ENCODE results near the gene AIFM3.
A peak's percentile ranks its signal among the peaks of the same experiment; 100 is the strongest.

Gene AIFM3

DNA sequence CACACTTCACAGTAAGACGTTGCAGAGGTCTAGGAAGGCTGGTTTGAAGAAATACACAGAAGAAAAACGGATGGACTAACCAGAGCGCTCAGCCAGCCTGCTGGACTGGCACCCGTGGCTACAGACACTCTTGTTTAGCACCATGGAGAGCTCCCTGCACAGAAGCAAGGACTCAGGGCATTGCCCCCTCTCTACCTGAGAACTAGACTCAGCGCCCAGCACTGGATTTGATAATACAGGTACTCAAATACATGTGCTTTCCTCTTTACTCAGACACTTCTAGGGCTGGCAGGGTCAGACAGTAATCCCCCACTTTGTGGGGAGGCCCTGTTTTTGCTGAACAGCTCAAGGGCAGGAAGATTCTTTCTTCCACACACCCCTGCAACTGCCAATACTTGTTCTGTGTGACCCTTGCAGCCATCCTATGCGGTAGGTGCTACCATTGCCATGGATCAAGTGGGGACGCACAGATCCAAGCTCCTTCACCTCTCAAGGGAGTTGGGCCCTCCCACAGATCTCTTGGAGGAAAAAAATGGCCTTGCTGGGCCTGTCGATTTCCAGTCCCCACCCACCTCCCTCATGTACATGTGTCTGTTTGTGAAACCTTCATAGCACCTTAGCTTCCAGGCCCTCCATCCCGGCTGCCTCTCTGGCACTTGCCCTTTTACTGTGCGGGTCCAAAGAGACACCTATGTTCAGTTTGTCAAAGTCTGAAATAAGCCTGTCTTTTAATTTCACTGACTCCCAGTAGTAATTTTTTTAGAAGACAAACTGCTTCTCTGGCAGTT, 42.8 kb downstream of the AIFM3 start:
- DNase-seq = peak; percentile 6

DNA sequence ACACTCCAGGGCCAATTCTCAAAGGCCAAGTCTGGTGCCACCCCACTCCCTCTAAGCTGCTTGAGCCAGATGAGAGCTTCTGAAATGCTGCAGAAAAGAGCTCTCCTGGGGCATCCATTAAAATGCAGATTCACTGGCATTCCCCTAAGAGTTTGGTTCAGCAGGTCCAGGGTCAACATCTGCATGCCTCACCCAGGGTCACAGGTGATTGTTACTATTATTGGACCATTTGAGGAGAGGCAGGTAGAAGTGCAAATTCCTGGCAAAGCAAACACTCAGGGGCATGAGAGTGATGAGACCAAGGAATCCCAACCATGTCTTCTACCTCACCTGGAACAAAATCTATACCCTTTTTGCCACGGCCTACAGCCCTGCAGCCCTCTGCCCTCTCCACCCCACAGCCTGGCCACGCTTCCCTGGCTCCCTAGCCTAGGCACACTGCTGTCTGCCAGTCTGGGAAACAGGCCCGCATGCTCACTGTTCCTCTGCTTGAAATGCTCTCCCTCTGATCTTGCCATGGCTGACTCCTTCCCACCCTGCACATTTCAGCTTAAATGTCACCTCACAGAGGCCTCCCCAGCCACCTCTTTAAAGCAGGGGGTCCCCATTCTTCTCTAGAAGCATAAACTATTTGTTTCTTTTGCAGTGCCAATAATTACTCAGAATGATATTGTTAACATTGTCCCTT, 43.5 kb downstream of the AIFM3 start:
- no peak for DNase-seq

DNA sequence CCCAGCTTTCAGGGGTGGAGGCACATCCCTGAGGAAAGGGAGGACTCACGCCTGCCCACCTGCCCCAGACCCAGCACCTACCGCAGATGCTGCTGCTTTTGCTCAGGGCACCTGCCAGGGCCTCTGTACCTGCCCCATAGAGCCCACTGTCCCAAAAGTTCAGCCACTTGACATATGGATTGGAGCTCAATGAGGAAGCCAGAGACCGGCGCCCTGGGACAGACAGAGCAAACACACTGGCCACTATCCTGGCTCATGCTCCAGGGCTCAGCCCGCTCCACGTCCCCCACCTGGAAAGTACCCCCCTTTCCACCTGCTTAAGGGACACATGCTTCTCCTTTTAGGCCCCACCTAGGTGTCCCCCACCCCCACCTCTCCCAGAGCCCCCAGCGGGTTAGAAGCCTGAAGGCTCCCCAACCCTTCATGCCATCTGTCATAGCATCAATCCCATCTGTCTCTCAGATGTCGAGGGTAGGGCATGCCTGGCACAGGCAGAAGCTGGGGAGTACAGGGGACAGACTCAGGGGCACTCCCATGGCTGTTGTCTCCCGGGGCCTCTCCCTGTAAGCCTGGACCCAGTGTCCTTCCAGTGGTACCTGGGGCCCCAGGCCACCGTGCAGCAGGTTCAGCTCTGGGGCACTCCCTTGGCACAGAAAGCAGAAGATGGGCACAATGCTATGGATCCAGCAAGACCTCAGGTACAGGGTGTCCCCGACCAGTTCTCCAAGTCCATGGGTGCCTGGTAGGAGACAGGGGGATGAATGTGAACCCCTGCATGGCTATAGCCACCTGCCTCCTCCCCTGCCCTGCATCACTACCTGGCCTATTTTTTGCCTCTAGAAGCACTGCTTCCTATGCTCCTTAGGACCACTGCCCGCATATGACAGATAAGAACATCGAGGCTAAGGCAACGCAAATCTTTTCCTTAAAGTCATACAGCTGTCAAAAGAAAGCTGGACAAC, 45.7 kb downstream of the AIFM3 start:
- no peak for DNase-seq

DNA sequence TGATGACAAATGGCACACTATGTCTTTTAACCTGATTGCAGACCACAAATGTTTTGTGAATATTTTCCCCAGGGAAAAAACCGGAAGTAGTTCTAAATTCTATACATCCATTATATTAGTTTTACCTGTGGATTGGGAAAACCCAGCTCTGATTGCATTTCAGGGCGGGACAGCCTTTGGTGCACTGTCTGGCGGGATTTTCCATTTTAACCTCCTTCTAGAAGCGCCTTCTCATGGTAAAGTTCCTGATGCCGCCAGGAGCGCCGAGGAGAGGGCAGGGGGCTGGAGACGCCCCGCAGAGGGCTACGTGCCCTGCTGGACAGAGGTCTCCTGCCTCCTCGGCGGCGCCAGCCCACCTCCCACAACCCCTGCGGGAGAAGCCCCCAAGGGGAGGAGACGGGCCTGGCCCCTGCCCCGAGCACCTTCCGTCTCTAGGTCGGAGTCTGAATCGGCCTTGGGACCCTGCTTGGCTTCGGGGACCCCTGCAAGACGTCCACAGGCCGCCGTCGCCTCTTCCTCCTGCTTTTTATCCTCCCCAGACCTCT, 46.7 kb downstream of the AIFM3 start:
- DNase-seq = no peak

DNA sequence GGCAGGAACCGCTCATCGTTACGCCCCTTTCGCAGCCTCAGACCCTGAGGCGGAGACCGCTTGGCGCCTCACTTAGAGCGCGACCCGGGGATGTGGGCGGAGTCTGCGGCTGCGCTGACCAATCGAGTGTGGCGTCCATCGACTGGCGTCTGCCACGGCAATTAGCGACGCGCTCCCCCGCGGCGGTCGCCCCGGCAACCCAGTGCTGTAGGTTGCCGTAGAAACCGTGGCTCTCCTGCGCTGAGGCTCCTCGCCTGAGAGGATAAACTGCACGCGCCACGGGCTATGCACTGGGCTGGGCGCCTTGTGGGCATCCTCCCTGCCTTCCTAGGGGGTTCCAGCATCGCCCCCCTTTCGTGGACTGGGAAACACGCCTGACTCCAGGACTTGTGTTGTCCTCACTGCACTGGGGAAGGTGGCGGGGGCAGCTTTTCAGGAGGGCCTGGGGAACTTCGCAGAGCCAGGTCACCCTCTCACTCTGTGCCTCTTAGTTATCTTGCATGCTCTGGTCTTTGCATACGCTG, 47.2 kb downstream of the AIFM3 start:
- peak; percentile 71 for DNase-seq

DNA sequence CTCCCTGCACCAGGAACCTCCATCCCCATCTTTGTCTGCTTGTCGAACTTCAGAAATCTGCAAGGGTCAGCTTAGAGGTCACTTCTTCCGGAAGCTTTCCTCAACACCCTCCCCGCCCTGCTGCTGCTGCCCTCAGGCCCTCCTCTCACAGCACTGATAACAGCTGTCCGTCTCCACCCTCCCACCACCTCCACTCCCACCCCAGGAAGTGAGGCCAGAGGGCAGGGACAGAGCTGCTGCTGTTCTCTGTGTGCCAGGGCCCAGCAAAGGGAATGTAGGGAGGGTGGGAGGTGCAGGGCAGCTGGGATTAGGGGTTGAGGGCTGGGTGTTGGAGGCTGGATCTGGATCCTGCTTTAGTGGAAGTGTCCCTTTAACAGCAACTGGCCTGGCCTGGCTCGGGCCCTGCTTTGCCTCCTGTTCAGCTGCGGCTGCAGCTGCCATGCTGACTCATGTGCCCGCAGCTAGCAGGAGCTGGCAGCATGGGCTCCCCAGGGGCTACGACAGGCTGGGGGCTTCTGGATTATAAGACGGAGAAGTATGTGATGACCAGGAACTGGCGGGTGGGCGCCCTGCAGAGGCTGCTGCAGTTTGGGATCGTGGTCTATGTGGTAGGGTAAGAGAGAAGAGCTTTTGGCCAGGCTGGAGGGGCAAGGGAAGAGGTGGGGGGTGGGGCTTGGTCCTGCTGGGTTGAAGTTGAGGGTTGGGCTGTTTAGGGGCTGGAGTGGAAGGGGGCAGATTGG, 47.8 kb downstream of the AIFM3 start, which contains the start of gene P2RX6:
TSS of gene P2RX6 (plus strand) at position 440 of the 740 bp plus-strand sequence. CDS start at position 450, 10 bp downstream.
- peak; percentile 27 for DNase-seq

DNA sequence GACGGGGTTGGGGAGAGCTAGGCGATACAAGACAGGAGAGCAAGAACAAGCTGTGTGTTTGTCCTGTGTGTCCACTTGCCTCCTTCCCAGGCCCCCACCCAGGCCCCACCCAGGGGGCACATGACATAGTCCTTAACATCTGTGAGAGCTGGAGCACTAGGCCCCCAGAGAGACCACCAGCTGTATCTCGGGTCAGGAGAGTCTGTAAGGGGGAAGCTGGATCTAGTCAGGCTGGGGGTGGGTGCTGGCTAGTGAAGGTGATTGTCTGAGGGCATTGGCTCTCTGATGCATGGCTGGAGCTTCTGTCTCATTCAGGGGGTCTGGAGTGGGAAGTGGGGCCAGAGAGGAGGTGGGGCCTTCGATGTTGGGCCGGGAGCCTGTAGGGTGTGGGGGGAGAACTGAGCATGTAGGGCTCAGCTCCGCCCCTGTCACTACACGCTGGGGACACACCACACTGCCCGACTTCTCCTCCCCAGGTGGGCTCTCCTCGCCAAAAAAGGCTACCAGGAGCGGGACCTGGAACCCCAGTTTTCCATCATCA, 48.5 kb downstream of the AIFM3 start:
- no peak for DNase-seq

DNA sequence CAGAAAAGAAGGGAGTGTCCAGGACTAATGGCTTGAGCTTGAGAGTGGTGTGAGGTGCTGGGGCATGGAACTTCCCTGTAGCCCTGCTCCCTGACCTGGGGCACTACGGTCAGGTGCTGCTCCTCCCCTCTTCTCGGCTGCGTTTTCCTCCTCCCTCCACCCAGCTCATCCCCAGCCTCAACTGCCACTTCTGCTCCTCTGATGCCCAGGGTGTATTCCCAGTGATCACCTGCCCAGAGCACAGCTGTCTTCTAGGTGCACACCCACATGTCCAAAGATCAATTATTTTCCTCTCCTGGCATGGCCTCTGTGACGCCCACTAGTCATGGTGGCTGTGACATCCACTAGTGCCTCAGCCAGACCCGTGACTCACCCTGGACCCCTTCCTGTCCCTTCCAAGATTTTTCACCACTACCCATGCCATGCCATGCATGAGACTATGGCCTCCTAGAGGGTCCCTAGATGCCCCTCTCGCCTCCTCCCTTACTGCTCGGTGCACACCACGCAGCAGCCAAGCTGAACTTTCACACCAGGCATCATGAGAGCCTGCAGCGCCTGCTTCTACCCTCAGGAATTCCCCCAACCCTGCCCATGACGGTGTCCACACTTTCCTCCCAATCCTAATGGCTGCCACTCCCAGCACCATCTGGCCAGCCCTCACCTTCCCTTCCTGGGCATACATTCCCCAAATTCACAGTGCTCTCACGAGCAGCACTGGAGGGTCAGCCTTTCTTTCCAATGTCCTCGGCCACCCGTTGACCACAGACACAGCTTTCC, 49.8 kb downstream of the AIFM3 start:
- no peak for DNase-seq

DNA sequence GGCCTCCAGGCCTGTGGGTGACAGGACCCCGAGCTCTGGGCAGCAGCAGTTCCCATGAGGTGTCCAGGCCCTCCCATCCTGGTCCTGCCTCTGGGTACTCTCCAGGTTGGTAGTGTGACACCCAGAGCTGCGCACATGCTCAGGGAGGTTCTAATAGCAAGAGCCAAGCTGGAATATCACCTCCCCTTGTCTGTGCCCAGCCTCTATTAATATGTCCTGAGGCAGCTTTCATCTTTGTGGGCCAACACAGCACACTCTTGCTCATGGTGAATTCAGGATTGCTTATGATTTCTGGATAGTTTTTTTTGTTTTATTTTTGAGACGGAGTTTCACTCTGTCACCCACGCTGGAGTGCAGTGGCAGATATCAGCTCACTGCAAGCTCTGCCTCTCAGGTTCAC, 51.3 kb downstream of the AIFM3 start:
- no peak for DNase-seq

DNA sequence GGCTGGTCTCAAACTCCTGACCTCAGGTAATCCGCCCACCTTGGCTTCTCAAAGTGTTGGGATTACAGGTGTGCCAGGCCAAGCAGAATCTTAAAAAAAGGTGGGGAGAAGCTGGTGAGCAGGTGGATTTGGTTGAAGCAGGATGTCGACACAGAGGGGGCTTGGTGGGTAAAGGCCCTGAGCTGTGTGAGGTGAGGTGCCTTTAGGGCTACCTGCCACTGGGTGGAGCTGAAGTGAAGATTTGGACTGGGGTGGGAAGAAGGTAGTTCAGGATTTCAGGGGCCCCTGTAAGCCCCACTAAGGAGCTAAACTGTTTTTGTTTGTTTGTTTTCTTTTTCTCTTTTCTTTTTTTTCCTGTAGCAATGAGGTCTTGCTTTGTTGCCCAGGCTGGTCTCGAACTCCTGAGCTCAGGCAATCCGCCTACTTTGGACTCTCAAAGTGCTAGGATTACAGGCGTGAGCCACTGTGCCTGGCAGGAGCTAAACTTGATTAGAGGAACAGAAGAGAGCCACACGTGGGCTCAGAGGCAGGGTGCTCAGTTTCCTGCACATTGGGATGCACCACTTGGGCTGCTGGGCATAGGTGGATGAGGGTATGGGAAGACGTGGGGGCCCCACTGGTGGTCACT, 53.9 kb downstream of the AIFM3 start:
- peak; percentile 10 for DNase-seq

DNA sequence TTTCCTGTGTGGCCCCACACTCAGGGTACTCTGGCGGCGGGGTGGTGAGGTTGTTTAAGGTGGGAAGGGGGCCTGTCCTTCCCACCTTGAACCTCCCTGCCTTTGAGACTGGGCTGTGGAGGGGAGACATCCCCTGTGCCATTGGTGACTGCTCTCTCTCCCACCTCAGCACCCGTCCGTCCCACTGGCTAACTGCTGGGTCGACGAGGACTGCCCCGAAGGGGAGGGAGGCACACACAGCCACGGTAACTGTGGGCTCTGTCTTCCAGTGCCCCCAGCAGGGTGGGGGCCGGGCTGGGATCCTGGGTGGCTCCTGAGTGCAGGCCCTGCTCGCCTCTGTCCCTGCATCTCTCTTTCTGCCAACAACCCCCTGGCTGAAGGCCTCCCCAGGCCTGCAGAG, 55.5 kb downstream of the AIFM3 start:
- DNase-seq = no peak

DNA sequence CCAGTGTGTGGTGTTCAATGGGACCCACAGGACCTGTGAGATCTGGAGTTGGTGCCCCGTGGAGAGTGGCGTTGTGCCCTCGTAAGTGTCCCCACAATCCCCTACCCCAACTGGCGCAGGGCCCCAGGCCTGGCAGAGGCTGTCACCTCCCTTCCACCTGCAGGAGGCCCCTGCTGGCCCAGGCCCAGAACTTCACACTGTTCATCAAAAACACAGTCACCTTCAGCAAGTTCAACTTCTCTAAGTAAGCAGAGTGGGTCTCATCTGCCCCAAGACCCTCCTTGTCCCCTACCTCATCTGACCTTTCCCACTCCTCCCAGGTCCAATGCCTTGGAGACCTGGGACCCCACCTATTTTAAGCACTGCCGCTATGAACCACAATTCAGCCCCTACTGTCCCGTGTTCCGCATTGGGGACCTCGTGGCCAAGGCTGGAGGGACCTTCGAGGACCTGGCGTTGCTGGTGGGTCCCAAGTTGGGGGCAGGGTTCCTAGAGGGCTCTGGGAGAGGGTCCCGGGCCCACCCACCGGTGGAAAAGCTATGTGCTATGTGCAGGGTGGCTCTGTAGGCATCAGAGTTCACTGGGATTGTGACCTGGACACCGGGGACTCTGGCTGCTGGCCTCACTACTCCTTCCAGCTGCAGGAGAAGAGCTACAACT, 56.0 kb downstream of the AIFM3 start:
- DNase-seq = no peak

DNA sequence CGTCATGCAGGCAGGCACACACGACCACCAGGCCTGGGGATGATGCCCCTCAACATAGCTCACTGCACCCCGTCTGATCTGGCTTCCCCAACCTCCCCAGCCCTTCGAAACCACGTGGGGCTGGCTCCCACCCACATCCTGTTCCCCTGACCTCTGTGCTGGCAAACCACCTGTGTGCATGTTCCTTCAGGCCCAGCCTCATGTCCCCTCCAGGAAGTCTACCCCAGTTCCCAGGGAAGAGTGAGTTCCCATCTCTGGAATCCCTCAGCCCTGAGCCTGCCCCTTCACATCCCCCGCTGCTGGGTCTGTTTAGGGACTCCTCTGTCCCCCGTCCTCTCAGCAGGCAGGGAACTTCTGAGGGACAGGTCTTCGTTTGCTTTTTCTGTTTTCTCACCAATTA, 58.2 kb downstream of the AIFM3 start:
- DNase-seq = no peak

DNA sequence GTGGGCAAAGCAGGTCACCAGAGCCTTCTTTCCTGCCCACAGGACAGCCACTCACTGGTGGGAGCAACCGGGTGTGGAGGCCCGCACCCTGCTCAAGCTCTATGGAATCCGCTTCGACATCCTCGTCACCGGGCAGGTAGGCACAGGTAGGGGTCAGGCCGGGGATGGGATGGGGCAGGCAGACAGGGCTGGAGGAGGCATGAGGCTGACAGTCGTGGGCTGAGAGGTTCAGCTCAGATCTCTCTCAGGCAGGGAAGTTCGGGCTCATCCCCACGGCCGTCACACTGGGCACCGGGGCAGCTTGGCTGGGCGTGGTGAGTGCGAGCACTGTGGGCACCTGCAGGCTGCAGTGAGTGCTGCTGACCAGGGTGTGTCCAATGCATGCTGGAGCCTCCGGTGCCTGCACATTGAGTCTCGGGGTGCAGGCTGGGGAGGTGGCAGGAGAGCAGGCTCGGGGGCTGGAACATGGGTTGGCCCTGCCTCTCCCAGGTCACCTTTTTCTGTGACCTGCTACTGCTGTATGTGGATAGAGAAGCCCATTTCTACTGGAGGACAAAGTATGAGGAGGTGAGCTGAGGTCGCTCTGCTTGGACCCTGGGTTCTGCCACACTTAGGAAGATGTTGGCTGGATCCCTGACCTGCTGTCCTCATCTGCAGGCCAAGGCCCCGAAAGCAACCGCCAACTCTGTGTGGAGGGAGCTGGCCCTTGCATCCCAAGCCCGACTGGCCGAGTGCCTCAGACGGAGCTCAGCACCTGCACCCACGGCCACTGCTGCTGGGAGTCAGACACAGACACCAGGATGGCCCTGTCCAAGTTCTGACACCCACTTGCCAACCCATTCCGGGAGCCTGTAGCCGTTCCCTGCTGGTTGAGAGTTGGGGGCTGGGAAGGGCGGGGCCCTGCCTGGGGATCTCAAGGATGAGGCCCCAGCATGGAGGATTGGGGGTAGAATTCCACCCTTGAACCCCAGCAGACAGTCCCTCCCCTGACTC, 59.0 kb downstream of the AIFM3 start:
- DNase-seq = no peak

DNA sequence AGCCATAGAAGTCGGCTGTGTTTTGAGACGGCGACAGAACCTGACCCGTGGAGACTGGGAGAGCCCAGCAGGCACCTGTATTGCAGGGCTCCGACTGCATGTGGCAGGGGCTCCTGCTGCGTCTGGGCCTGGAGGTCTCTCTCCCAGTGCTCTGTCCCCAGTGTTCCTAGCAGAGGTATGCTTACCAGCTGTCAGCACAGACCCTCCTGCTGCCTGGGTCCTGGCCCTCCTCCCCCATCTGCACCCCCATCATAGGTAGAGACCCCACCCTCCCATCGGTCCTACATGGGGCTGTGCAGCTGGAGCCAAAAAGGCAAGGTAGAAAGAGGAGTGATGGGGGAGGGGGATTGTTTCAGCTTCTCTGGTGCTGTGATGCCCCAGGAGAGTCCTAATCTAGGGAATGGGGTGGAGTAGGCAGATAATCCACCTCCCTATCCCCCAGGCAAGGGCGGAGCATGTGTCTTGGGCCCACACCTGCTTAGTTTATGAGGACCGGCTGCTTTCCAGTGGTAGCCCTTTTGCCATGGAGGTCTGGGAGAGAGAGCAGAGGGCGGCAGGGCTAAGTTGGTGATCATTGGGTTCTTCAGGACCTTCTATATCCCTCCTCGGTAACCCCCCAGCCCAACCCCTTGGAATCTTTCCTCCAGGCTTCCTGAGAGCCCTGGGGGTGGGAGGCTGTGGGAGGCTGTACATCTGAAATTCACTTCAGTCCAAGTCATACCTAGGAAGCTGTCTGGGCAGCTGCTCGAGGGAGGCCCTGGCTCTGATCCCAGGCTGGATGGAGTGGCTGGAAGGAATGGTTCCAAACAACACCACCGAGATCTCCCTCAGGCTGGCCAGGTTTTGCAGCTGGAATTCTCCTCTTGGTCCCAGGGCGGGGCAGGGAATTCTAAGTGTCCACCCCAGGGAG, 60.0 kb downstream of the AIFM3 start:
- DNase-seq = no peak

DNA sequence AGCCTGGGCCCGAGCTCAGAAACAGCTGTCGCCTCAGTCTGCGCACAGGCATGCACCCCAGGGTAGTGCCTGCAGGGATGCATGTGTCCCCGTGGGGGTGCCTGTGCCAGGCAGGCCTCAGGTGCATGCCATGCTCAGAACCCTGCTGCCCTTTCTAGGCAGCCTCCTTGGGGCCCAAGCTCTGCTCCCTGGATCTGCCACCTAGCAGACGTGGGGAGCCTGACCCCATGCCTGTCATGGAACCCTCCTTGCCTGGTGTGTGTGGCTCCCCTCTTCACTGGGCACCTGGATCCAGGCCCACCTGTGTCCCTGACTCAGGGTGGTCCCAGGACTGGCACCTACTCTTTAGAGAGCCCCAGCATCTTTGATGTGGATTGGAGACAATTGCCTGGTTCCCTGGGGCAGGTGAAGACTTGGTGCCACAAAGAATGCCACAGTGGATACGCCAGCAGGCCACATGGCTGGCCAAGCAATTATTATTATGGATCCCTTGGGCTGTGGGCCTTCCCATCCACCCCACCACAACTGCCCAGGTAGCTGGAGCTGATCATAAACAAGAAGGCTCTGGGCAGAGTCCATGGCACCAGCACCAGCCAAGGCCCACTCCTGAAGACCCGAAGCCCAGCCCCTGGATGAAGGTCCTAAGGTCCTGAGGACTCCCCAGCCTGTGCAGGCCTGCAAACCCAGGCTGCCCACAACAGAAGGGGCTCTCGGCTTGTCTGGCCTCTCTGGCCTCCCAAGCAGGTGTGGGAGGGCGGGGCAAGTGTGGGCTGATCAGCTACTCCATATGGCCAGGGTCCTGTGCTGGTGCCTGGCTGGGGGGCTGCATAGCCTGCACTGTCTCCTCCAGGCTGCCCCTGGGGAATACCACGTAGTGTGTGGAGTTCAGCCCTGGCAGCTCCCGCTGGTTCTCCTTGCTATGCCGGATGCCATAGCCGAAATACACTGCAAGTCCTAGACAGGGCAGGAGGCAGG, 61.5 kb downstream of the AIFM3 start:
- no peak for DNase-seq
